HG02981 (cell line): Measurements from ENCODE around the gene KCNQ1.

Source experiments
- ATAC-seq: cut with Tn5 transposase; IDR thresholded peaks from one replicate; pipeline ENCODE4 v1.9.1; 2021; ENCODE audit warnings: mild to moderate bottlenecking, moderate library complexity; ENCODE audit not compliant: unreplicated experiment

KCNQ1 gene

DNA sequence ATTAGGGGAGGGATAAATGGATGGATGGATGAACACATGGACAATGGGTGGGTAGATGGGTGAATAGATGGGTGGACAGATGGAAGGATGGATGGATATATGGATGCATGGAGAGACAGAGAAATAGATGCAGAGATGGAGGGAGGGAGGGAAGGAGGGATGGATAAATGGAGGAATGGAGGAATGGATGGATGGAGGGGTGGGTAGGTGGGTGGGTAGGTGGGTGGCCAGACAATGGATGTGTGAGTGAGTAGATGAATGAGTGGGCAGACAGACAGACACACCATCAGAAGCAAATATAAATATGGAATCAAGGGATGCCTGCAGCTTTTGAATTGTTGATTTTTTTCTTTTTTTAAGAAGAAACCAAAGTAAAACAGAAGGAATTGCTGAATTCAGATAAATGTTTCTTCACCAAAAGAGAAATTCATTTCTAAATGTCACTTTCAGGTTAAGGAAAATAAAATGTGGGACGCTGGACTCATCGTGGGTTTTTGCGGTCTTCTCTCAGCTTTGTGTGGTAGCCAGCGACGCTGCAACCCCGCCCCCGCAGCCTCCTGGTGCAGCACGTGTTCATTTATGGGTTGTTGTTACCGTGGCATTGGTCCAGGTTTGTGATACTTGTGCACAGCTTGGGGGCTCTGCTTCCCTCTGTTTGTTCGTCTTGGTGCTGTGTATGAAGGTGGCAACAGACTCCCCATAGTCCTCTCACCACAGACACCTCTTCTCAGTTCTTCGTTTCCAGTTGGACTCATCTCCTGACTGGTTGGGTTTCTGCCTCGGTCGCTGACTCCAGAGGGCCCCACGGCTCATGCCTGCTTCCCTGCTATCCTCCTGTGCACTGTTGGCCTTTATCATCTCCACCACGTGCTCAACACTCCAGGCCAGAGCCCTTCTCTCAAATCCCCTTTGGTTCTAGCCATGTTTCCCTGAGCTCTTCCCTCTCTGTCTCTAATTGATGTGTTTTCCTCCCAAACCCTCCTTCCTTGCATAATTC, 364.3 kb downstream of the KCNQ1 start:
- ATAC-seq = no peak

DNA sequence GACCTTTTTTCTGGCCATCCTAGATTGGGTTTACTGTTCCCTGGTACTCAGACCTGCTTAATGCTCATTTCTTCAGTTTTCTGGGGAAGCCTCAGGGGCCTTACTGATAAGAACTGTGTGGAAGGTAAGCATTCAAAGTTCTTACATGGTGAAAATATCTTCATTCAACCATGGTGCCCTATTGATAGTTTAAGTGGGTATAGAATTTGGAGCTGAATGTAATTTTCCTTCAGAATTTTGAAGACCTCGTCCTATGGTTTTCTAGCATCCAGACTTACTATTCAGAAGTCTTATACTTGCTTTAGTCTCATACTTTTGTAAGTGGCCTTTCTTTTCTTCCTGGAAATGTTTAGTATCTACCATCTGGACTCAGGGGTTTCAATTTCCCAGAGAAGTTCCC, 365.0 kb downstream of the KCNQ1 start:
- no peak for ATAC-seq

DNA sequence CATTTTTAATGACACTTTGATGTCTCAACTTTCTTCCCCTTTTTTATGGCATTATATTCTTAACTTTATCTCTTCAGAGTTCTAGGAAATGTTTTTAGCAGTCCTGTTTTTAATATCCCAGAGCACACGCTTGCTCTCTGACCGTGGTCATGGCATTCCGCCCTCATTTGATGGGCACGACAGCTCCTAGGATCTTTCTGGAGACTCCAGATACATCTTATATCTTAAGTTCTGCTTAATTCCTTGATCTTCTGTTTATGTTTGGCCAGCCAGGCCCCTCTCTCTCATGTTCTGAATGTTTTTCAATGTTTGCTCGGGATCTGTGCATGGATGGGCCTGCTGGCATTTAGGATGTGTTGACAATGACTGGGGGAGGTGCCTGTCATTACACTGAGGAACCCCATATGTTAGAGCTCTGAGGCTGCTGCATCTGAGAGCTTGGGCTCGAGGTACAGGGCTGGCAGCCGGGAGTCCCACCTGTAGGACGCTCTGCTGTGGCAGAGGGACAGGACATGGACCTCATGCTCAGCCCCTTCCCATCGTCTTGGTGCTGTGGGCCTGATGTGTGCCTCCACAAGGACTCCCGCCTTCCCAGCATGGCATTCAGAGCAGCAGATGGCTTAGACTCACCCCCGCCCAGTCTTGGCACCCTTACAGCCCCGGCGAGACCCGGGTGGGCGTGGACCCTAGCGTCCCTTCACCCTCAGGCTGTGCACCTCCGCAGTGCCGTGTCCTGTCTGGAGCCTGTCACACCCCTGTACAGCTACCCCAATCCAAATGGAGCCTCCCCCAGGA, 365.8 kb downstream of the KCNQ1 start:
- ATAC-seq = no peak

DNA sequence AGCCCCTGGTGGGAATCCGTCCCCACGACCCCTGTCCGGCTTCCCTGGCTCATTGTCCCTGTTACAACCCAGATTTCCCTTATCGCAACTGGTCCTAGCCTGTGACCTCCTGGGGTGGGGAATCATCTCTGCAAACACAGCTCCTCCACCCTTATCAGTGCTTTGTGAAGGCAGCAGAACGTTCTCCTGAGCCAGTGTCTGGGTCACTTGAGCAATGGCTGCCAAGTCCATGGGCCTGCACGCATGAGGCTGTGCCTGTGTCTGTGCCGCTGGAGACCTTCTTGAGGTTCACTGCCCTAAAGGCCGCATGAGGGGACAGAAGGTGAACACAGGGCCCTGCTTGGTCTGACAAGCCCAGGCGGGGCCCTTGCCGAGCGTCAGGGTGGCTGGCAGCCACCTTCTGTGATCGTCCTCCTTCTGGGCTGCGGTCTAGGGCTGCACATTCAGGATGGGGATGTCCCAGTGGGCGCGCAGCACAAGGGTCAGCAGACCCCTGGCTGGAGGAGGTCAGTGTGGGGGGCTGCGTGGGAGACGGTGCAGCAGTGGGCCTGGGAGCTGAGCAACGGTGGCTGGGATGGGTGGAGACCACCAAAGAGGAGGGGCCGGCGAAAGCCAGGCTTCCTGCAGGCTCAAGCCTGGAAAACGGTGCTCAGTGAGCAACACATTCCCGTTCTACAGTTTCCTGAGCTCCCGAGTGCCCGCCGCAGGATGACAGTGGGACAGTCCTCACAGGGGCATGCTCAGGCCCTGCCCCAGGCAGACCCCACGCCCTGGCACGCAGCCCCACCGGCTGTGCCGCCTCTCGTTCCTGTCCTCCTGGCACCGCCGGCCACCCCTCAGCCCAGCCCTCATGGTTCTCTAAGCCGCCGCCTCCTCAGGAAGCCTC, 366.6 kb downstream of the KCNQ1 start:
- no peak for ATAC-seq

DNA sequence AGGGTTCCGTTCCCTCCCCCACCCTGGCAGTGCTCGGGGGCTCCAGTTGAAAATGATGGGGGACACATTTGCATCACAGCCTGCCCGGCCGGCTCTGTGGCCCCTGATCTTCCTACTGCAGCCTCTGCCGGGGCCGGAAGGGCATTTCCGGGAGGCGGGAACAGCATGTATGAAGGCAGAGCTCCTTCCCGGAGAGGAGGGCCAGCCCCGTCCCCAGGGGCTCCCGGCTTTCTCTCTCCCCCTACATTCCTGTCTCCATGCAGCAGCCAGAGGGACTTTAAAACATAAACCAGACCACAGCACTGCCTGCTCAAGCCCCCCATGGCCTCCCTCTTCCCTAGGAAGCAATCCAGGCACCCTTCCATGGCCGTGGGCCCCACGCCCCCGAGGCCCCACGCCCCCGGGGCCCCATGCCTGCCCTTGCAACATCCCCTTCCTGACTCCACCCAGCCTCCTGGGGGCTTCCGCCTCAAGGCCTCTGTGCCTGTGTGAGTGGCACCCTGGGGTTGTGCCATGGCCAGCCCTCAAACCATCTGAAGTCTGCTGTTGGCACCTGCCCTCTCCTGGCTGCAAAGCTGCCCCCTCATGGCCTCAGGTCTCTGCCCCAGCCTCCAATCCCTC, 367.7 kb downstream of the KCNQ1 start:
- no peak for ATAC-seq

DNA sequence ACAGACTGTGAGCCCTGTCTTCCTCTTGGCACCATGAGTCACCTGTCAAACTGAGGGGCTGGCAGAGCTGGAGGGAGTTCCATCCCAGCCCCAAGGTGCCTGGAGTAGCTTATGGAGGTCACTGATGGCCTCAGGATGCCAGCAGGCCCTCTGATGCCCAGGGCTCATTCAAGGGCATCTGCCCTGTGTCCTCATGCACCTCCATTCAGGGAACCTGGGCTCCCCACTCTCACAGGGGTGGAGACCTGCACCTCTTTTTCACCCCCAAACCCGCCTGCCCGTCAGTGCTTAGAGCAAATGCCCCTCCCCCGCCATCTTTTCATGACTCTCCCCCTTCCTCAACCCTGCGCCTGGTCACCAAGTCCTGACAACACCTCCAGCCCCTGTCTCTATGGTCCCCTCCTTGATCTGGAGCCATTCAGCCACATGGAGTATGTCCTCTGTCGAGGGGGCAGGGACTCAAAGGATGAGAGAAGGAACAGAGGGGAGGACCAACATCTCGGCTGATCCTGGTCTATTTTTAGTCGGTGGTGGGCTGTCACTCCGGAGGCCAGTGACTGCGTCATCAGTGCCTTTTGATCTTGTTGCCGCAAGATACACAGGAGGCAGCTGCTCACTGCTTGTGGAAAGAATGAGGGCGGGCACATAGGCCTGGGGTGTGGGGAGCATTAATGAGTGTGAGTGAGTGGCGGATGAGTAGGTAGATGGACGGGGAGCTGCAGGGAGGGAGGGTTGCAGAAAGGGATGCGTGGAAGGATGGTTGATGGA, 368.5 kb downstream of the KCNQ1 start:
- ATAC-seq = no peak

DNA sequence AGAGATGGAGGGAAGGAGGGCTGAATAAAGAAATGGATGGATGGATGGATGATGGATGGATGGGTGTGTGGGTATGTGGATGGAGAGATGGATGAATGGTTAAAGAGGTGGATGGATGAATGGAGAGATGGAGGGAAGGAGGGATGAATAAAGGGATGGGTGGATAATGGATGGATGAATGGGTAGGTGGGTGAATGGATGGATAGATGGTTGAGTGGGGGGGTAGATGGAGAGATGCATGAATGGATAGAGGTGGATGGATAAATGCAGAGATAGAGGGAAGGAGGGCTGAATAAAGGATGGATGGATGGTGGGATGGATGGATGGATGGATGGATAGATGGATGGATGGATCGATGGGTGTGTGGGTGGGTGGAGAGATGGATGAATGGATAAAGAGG, 369.2 kb downstream of the KCNQ1 start:
- ATAC-seq = no peak

DNA sequence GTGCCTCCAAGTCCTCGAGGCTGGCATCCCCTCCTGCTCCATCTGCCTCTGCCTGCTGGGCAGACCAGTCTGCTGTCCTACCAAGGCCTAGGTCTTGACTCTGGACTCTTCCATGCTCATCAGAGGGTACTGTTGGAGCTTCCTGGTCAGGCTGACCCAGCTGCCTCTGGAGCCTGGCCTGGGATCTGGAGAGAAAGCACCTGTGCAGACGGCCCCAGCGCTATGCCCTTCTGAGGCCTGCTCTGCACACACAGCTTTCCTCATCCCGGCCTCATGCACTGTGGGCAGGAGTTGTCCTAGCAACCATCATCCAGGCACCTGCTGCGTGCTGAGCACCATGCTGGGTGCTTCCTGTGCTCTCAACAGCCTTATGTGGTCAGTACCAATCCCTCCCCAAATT, 369.9 kb downstream of the KCNQ1 start:
- ATAC-seq = no peak

DNA sequence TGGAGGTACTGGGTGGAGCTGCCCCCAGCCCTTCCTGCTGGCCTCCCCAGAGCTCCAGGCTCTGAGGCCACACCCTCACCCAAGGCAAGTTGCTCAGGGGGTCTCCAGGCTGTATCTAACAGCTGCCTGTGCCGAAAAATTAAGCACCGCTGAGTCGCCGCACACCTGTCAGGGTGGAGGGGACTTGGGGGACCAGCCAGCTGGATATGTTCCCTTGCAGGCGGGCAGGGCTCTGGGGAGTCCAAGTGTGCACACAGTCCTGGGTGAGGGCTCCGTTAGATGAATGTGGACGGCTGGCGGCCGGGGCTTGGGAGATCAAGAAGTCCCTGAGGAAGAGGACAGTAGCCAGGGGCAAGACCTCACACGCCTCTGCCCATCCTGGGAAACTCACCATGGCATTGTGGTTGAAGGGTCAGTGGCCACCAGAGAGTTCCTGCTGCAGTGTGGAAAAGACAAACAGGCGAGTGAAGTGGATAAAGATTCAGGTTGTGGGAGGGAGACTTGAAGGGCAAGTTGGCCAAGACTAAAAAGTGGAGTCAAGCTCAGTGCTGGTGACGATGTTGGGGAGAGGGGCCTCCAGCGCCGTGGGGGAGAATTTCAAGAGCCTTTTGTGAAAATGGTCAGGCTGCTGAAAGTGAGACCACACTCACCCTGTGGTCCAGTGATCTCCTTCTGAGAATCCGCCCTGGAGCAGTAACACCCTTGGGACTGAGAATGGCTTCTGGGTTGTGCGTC, 371.1 kb downstream of the KCNQ1 start:
- ATAC-seq = no peak

DNA sequence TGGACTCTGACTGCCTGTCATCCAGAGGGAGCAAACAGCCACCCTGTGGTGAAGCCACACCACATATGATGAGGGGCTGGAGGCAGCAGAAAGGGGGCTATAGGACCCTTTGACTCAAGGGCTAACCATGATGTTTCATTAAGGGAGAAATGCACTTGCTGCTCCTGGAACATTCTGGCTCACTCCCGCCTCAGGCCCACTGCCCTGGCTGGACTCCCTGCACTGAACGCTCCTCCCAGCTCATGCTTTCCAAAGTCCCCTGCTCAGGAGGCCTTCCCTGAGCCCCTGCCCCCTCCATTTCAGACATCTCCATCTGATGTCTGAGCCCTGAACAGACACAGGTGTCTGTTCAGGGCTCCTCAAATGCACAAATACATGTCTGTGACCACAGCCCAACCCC, 371.7 kb downstream of the KCNQ1 start:
- ATAC-seq = no peak

DNA sequence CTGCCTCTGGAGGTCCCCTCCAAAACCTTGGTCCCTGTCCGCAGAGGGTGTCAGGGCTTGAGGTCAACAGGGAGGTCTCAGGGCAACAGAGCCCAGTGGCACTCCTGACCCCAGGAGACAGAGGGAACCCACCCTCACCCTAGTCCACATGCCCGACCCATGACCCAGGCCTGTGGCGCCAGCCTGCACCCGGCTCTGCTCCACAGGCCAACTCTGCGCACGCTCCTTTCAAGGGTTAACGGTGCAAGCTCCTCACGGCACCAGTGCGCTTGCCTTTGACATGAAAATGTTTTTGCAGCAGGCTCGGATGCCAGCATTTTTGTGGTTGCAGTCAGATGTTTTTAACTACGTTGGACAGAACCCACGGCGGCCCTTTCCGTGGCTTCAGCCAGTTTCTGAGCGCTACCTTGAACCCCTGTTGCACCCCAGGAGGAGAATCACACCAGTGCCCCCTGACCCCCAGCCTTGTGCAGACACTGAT, 372.2 kb downstream of the KCNQ1 start:
- no peak for ATAC-seq

DNA sequence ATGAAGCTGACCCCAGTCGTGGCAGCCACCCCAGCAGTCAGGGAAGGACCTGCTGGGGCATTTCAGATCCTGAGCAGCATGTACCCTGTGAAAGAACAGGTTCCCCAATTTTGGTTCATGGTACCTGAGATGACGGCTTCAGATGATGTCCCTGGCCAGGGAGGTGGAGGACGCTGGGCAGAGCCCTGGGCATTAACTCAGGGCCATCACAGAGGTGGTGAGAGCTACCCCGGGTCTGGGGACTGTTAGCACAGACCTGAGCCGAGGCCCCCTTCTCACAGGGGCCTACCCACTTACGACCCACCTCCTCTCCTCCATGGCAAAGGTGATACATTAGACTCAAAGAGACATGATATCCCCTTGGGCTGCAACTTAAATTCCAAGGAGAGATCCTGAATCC, 372.6 kb downstream of the KCNQ1 start:
- ATAC-seq = no peak

DNA sequence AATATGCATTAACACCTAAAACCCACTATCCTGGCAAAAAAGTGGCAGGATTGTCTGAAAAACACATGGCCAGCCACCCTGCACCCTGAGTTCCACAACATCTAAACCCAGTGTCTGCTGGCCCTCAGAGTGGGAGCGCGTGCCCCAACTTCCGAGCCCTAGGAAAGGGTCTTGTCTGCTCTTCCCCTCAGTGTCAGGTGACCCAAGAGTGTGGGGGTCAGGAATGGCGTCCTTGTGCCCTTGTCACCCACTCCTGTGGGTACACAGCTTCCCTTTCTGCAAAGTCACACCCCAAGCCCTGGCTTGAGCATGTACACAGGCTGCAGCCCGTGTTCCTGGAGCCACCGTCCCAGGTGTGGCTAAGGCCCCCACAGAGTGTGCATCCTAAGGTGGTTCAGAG, 373.2 kb downstream of the KCNQ1 start:
- no peak for ATAC-seq

DNA sequence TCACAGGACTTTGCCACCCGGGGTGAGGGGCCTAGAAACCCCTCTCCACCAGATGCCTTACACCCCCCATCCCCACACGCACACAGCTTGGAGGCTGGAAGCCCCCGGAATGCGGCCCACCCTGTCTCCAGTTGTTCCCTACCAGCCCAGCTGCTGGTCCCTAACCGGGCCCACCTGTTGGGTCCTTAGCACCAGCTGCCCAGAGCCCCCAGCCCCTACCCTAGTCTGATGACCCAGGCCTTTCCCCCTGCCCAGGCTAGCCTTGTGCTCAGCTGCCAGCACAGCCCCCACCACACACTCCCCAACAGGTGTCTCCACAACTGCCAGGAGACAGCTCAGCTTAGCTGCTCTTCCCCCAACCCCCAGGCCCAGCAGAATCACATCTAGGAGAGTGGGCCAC, 373.7 kb downstream of the KCNQ1 start:
- ATAC-seq = no peak

DNA sequence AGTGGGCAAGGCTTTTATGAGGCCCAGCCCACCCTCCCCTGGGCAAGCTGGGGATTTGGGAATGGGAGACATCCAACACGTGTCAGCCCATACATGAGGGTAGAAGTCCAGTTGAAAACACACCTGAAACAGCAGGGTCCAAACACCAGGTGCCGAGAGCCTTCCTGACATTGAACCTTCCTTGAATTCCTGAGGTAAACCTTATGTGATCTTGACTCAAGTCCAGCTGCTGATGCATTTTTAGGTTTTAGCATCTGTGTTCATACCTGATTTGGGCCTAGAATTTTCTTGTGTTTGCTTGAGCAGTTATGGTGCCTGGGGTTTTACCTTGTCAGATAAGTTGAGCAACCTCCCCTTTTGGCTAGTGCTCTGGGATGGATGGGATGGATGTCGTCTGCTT, 374.5 kb downstream of the KCNQ1 start:
- ATAC-seq = no peak

DNA sequence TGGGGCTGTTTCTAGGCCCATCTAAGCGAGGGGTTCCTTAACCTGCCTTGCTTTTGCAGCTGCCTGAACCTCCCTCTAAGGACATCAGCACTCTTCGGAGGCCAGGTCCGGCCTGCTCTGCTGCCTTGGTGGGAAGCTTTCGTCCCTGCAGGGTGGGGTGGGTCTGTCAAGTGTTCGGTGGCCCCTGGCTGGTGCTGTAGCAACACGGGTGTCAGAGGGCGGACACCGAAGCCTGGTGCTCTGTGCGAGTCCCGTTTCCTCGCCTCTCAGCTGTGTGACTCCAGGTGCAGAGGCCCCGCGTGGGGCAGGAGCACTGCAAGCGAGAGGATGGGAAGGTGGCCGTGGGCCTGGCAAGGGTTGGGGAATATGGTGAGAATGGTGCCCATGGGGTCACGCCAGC, 376.2 kb downstream of the KCNQ1 start:
- no peak for ATAC-seq

DNA sequence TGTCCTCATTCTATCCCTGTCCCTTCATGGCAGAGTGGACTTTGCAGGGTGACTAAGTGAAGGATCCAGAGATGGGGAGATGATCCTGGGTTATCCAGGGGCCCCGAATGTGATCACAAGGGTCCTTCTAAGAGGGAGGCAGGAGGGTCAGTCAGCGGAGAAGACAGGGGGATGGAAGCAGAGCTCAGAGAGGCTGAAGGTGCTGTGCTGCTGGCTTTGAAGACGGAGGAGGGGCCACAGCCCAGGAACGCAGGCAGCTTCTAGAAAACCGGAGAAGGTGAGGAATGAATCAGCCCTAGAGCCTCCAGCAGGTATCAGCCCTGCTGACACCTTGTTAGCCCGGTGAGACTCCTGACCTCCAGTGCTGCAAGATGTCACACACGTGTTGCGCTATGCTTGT, 377.1 kb downstream of the KCNQ1 start:
- no peak for ATAC-seq

DNA sequence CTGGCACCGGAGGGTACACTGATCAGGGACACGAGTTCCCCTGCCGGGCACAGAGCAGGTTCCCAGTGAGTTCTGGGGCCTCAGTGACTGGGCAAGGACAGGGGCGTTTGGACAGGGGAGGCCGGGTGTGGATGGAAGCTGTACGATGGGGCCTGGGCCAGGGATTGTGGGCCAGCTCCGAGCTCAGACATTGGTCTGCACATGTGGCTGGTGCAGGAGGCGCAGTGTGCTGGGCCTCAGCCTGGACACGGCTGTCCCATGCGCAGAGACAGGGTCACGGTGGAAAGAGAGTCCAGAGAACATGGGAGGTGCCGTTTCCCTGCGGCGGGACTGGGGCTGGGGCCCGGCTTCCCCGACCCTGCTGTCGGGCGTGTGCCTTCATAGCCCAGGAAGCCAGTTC, 380.0 kb downstream of the KCNQ1 start:
- no peak for ATAC-seq

DNA sequence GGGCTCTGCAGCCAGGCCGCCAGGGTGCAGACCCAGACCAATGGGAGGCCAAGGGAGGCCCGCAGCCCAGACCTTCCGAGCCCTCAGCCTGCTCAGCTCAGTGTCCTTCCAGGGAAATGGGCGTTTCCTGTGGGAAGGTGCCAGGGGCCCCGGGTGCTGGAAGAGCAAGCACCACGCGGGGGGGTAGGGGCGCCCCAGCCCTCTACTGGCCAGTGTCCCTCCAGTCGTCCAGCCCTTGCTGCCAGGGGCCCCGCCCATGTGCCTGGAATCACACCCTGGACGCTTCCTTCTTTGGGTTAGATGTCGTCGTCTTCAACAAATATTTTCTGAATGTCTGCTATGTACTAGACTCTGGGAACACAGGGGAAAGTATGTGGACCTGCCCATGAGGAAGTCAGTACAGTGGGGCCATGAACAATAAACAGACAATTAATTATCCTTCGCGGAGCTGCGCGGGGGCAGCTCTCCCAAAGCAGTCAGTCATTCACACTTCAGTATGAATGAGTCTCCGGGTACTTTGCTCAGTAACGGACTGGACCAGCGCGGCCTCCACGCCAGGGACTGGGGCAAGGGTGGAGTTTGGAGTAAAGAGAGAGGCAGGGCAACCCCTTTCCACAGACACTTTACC, 380.6 kb downstream of the KCNQ1 start:
- no peak for ATAC-seq
